ENCODE data around the gene BATF. TPM values are rescaled to one million over a fixed set of nuclear protein-coding genes. Genes with fewer than 3 reads are reported as not detected.

Gene BATF
- polyA plus RNA-seq, 1 donor from 2014 or later, result not detected

DNA sequence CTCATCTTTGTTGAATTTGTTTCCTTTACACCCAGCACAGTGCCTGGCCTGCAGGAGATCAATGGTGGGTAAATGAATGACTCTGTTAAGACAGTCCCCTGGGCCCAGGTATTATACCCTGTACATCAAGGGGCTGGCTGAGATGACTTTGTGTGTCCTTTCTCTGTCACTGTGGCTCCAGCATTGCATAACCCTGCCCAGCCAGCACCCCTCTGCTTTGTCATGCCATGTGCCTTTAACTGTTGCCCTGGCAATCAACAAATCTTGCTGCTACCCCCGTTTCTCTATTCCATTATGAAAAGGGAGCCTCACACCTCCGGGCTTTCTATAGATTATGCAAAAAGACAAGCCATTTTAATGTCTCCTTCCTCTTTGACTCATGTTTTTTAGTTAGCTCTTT, 48.5 kb downstream of the BATF start:
- Histone ChIP-seq H3K79me2 (replicated peaks; ENCODE audit: insufficient read depth, low read length) (no peaks in the 10 kb centered on the region), H3K4me2 (ENCODE audit: low read length) (no peak overlapping the region), H3K9me2 (ENCODE audit: insufficient read depth, low read length) (no peaks in the 10 kb centered on the region), H3K27me3 (ENCODE audit: insufficient read depth, low read depth, low read length) (no peaks in the 10 kb centered on the region), H3K9me3 (ENCODE audit: low read length) (no peaks in the 10 kb centered on the region), H3K27ac (ENCODE audit: low read length) (no peak overlapping the region), H3K4me3 (ENCODE audit: low read length) (no peak overlapping the region), H3K36me3 (ENCODE audit: insufficient read depth, low read length) (no peaks in the 10 kb centered on the region), H3F3A (ENCODE audit: insufficient read depth, low read length, poor library complexity, severe bottlenecking) (no peaks in the 10 kb centered on the region), H3K9ac (ENCODE audit: low read length) (no peak overlapping the region), H2AFZ (ENCODE audit: low read depth, low read length) (no peak overlapping the region), H4K20me1 (ENCODE audit: insufficient read depth) (no peaks in the 10 kb centered on the region)
- TF ChIP-seq TAF1 (IDR thresholded peaks at IDR 0.05; ENCODE audit: low read depth), result no peak
- TF ChIP-seq MXI1 (conservative IDR thresholded peaks at IDR 0.05; ENCODE audit: poor library complexity, severe bottlenecking), result no peak
- TF ChIP-seq, protein P1, sequence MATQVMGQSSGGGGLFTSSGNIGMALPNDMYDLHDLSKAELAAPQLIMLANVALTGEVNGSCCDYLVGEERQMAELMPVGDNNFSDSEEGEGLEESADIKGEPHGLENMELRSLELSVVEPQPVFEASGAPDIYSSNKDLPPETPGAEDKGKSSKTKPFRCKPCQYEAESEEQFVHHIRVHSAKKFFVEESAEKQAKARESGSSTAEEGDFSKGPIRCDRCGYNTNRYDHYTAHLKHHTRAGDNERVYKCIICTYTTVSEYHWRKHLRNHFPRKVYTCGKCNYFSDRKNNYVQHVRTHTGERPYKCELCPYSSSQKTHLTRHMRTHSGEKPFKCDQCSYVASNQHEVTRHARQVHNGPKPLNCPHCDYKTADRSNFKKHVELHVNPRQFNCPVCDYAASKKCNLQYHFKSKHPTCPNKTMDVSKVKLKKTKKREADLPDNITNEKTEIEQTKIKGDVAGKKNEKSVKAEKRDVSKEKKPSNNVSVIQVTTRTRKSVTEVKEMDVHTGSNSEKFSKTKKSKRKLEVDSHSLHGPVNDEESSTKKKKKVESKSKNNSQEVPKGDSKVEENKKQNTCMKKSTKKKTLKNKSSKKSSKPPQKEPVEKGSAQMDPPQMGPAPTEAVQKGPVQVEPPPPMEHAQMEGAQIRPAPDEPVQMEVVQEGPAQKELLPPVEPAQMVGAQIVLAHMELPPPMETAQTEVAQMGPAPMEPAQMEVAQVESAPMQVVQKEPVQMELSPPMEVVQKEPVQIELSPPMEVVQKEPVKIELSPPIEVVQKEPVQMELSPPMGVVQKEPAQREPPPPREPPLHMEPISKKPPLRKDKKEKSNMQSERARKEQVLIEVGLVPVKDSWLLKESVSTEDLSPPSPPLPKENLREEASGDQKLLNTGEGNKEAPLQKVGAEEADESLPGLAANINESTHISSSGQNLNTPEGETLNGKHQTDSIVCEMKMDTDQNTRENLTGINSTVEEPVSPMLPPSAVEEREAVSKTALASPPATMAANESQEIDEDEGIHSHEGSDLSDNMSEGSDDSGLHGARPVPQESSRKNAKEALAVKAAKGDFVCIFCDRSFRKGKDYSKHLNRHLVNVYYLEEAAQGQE (IDR thresholded peaks at IDR 0.05; ENCODE audit: borderline replicate concordance), result no peak
- TF ChIP-seq, protein P2, sequence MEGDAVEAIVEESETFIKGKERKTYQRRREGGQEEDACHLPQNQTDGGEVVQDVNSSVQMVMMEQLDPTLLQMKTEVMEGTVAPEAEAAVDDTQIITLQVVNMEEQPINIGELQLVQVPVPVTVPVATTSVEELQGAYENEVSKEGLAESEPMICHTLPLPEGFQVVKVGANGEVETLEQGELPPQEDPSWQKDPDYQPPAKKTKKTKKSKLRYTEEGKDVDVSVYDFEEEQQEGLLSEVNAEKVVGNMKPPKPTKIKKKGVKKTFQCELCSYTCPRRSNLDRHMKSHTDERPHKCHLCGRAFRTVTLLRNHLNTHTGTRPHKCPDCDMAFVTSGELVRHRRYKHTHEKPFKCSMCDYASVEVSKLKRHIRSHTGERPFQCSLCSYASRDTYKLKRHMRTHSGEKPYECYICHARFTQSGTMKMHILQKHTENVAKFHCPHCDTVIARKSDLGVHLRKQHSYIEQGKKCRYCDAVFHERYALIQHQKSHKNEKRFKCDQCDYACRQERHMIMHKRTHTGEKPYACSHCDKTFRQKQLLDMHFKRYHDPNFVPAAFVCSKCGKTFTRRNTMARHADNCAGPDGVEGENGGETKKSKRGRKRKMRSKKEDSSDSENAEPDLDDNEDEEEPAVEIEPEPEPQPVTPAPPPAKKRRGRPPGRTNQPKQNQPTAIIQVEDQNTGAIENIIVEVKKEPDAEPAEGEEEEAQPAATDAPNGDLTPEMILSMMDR (IDR thresholded peaks at IDR 0.05; ENCODE audit: poor library complexity, severe bottlenecking), result no peak
- no peak for TF ChIP-seq EP300 (conservative IDR thresholded peaks at IDR 0.05; ENCODE audit: poor library complexity, severe bottlenecking)
- no peak for TF ChIP-seq POLR2AphosphoS5 (IDR thresholded peaks at IDR 0.05)

DNA sequence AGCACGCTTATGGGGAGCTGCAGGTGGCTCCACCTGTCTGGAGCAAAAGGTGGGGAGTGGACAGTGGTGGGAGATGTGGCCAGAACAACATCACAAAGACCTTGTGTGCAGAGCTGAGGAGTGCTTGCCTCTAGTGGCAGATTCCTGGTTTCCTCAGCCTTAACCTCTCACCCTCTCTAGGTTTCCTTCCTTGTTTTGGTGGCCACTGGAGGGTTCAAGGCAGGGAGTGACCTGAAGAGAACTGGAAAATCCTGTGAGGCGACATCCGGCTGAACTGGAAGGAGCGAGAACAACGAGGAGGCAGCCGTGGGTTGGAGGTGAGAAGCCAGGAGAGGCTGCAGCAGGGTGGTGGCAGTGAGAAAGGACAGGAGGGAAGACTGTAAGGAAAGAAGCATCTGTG, 49.8 kb downstream of the BATF start:
- TF ChIP-seq RAD21 (conservative IDR thresholded peaks at IDR 0.05) (no peak), MXI1 (conservative IDR thresholded peaks at IDR 0.05; ENCODE audit: poor library complexity, severe bottlenecking) (no peak), TAF1 (IDR thresholded peaks at IDR 0.05; ENCODE audit: low read depth) (no peak), EP300 (conservative IDR thresholded peaks at IDR 0.05; ENCODE audit: poor library complexity, severe bottlenecking) (no peak), SMC3 (conservative IDR thresholded peaks at IDR 0.05; ENCODE audit: poor library complexity) (no peak), EZH2 (IDR thresholded peaks at IDR 0.05; ENCODE audit: borderline replicate concordance, insufficient read depth, low read length, poor library complexity, severe bottlenecking) (no peak), POLR2AphosphoS5 (IDR thresholded peaks at IDR 0.05) (no peak)
- TF ChIP-seq, protein P2 (IDR thresholded peaks at IDR 0.05; ENCODE audit: poor library complexity, severe bottlenecking), result no peak
- TF ChIP-seq, protein P1 (IDR thresholded peaks at IDR 0.05; ENCODE audit: borderline replicate concordance), result no peak
- Histone ChIP-seq H4K20me1 (ENCODE audit: insufficient read depth) (no peaks in the 10 kb centered on the region), H3K9ac (ENCODE audit: low read length) (no peak overlapping the region), H3K4me3 (ENCODE audit: low read length) (no peak overlapping the region), H2AFZ (ENCODE audit: low read depth, low read length) (no peak overlapping the region), H3K79me2 (replicated peaks; ENCODE audit: insufficient read depth, low read length) (no peaks in the 10 kb centered on the region), H3K27ac (ENCODE audit: low read length) (no peak overlapping the region), H3K9me3 (ENCODE audit: low read length) (no peaks in the 10 kb centered on the region), H3K27me3 (ENCODE audit: insufficient read depth, low read depth, low read length) (no peaks in the 10 kb centered on the region), H3K36me3 (ENCODE audit: insufficient read depth, low read length) (no peaks in the 10 kb centered on the region), H3K4me2 (ENCODE audit: low read length) (no peak overlapping the region), H3K9me2 (ENCODE audit: insufficient read depth, low read length) (no peaks in the 10 kb centered on the region), H3F3A (ENCODE audit: insufficient read depth, low read length, poor library complexity, severe bottlenecking) (no peaks in the 10 kb centered on the region)
